ENCODE measurements around the gene ST14.

DNA sequence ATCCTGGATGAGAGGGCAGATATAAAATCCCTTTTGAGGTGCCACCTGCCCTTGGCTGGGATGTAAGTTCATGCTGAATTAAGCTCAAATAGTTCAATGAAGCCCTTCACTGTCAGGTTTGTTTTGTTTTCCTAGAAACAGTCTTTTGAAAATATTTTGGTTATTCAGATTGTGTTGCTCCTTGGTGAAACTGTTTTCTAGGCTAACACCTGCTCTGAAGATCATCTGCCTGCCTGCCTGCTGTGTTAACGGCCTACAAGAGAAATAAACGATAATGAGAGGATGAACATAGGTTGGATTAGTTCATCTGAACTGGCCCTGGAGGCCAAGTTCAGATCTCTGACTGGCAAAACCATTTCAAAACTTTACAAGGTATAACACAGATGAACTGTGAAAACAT is 87.7 kb downstream of the ST14 start:
- no peak for TF ChIP-seq POLR2AphosphoS5 (IDR thresholded peaks at IDR 0.05; ENCODE audit: low read depth, low read length)
- no peak for TF ChIP-seq SIN3A (IDR thresholded peaks at IDR 0.05; ENCODE audit: borderline replicate concordance, insufficient read depth, low read length)
